COLO668 (cell line): ENCODE measurements around the gene RAB40C.

Experiments used
- DNase-seq: peaks from one replicate; lab custom pipeline; 2025; ENCODE audit not compliant: unreplicated experiment; lab: John Stamatoyannopoulos, UW

The RAB40C gene

DNA sequence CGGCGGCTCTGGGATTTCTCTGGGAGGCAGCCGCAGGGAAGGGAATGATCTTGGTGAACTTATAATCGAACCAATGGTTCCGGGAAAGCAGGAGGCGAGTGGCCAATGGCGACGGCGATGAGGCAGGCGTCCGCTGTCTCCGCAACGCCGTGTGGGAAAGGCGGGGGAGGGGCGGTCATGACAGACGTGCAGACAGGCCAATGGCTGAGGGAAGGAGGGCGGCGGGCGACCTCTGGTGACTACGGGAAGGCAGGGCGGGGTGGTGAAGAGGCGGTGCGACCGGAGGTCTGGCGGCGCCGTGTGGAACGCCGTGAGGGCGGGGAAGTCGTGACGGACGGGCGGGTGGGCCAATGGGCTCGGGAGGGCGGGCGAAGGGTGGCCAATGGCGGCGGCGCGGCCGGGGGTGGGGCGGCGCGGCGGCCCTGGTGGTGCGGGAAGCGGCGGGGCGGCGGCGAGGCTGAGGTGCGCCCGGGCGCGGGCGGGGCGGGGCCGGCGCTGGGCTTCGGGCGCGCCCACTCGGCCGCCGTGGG lies at the start of gene RAB40C:
RAB40C (plus strand) TSS at position 409 of the 530 bp plus-strand sequence. CDS start 226 bp downstream, outside the sequence.
- DNase-seq, result peak; percentile 98

DNA sequence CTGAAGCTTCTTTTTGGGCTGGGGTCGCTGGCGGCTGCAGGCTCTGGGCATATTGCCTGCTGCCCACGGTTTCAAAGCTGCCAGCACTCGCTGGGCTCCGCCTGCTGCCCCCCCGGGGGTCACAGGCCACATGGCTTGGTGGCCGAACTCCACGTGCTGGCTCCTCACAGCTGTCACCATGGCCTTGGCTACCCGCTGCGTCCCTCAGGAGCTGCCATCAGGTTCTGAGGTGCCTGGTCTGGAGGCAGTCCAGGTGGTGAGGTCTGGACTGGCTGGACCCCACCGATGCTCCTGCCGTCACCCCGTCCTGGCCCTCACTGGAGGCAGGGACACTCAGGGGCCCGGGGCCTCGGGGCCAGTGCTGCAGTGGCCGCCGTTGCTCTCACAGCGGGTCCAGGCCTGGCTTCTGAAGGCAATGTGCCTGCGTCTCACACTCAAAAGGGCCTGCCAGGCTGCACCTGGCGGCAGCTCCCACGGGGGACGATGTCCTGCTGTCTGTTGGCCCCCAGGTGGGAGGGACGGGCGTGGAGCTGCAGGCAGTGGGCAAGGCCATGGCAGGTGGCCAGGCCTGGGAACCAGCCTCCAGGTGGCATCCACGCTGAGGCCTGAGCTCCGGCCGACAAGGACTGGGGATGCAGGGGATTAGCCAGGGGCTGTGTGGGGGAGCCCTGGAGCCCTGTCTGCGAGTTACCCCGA lies 49.1 kb upstream of the RAB40C start:
- no peak for DNase-seq

DNA sequence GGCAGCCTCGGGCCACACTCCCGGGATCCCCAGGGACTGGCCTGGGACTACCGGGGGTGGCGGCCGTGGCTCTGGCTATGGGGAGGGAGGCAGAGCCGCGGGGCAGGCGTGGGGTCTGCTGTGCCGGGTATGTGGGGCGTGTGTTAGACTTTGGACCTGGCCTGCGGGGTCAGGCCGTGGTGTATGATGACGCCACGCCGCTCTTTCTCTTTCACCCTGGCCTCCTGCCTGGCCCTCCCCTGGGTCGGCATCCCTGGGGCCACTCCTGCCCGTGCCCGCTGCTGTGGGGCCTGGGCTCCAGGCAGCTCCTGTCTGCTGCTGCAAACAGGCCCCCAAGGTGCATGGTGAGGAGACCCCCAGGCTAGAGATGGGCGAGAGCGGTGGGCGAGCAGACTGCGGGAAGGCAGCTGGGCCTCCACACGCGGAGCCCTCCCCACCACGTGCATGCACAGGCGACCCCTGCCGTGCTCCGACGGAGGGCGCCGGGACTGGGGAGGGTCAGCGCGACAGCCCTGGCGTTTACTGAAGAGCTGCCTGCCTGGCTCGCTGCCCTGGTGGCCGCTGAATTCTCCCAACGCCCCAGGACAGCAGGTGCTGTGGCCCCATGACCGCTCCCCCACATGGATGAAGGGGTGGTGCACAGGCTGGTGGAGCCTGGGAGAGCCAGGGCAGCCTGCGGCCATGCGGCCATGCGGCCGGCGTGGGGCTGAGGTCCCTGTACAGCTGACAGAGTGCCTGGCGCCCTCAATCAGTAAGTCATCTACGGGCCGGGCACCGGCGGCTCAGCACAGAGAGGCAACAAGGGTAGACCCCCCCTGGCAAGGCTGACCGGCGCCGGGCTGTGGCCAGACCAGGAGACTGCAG lies 46.3 kb upstream of the RAB40C start:
- no peak for DNase-seq

DNA sequence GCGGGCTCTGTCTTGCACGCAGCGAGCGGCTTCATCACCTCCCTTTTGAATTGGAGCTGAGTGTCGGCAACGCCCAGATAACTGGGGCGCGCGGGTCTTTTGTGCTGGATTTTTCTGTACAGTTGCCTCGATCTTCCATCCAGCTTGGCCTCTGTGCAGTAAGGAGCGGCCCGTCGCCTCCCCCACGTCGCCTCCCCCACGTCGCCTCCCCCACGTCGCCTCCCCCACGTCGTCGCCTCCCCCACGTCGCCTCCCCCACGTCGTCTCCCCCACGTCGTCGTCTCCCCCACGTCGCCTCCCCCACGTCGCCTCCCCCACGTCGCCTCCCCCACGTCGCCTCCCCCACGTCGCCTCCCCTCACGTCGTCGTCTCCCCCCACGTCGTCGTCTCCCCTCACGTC lies 45.3 kb upstream of the RAB40C start:
- DNase-seq, result no peak

GRCh38 chr16:546909-547770 lies 42.7 kb upstream of the RAB40C start:
- DNase-seq, result peak; percentile 68

DNA sequence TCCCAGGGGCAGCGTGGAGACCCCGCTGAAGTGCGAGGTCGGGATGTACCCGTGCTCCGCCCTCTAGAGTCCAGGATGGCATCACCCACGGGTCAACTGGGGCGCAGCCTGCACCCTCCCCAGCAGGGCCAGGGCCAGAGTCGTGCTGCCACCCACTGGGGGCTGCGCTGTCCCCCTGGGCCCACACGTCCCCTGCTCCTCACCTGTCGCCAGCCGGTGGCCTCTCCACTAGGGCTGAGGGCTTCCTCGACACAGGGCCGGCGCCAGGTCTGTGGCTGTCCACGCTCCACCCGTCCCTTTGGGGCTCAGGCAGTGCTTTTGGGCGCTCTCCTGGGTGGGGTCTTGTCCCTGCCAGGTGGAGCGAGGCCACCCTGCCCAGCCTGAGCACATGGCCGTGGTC lies 41.3 kb upstream of the RAB40C start:
- DNase-seq, result no peak

- no peak for DNase-seq
Observed at GRCh38 chr16:549544-550263, 40.2 kb upstream of the RAB40C start.

DNA sequence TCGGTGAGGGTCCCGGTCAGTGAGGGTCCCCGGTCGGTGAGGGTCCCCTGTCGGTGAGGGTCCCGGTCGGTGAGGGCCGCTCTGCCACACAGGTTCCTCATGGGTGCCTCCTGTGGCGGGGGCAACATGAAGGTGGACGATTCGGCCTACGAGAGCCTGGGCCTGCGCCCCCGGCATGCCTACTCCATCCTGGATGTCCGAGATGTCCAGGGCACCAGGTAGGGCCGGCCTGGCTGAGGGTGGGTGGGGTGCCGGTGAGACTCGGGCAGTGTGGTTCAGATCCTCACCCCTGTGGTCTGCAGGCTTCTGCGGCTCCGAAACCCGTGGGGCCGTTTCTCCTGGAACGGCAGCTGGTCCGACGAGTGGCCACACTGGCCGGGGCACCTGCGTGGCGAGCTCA lies 38.7 kb upstream of the RAB40C start:
- DNase-seq, result no peak

GRCh38 chr16:552171-552570 lies 37.7 kb upstream of the RAB40C start:
- DNase-seq, result no peak

GRCh38 chr16:553601-554296 lies 36.1 kb upstream of the RAB40C start:
- no peak for DNase-seq

GRCh38 chr16:554297-554621 lies 35.6 kb upstream of the RAB40C start:
- DNase-seq, result no peak

GRCh38 chr16:554640-555365 lies 35.1 kb upstream of the RAB40C start:
- no peak for DNase-seq

GRCh38 chr16:555528-556473 lies 34.1 kb upstream of the RAB40C start:
- DNase-seq, result no peak

GRCh38 chr16:556474-557173 lies 33.2 kb upstream of the RAB40C start:
- DNase-seq, result no peak

DNA sequence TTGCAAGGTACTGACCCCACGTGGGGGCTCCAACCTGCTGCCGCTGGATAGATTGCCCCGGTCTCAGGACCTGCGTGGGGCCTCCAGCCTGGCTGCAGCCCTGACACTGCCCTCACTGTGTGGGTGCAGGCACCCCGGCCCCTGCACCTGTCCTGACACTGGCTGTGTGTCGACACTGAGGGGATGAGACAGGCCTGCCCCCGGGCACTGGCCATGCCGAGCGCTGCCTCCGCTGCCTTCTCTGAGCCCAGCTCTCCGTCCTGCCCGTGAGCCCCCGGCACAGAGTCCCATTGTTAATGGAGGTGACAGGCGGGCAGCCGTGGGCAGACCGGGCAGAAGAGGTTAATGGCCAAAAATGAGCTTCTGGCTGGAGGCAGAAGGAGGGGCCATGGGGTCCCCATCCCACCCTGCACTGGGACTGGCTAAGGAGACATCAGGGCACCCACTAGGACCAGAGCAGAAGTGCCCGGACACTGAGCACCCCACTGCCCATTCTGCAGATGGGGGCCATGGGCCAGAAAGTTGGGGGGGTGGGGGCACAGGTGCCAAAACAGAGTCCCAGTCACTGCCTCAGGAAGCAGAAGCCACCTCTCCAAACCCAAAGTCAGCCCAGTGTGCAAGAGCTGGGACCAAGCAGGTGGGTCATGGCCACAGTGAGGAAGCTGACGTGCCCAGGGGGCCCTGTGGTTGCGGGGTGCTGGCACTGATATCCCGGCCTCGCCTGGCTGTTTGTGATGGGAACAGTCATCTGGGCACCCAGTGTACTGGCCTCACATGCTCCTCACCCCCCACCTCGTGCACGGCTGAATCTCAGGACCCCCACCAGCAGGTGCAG lies 32.2 kb upstream of the RAB40C start:
- DNase-seq, result no peak

DNA sequence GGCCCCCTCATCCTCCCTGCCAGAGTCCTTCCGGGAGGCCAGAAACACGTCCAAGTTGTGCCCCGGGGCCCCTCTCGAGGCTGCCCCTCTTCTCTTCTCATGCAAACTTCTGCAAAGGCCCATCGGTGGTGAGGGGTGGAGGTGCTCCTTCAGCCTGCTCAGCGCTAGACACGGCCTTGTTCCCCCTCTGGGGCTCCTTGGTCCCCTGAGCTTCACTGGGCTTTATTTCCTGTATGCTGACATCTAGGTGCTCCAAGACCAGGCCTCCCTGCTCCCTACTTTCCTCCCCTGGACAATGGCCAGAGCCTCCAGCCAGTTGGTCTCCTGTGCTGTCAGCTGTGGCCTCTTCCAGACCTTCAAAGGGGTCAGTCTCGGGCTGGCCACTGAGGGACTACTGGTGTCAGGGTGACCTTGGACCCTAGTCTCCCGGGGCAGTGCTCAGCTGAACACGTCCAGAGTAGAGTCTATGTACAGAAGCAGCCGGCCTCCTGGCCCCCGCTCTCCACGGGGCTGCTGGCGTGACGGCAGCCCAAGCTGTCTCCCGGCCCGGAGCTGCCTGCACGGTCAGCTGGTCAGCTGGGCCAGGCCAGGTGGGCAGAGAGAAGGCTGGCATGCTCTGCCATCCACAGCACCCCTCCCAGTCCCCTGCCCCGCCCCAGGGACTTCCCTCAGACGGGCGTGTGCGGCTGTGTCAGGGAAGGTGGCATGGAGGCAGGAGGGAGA lies 31.4 kb upstream of the RAB40C start:
- DNase-seq, result no peak
